ENCODE data around the gene IL24. TPM values are rescaled to one million over a fixed set of nuclear protein-coding genes. Genes with fewer than 3 reads are reported as not detected.

Gene IL24
- total RNA-seq, 1 donor from 2014 or later, result 5.1 TPM

DNA sequence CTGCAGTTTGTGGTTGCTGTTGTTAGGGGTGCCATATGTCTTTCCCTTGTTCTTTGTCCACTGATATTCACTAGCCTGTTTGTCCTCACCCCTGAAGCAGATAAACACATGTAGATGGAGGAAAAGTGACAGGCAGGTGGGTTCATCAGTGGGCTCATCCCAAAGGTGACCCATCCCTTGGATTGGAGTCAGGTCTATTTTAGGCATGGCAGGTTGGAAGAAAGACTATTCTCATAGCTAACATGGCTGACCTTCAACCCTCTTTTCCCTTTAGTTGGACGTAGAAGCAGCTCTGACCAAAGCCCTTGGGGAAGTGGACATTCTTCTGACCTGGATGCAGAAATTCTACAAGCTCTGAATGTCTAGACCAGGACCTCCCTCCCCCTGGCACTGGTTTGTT, 5.5 kb downstream of the IL24 start:
- no peaks in the 10 kb centered on the region for H3K27me3 Mint-ChIP-seq
- DNase-seq, result no peak
- peaks cover 47% of the 10 kb centered on the region for H3K36me3 Mint-ChIP-seq (ENCODE audit: low read depth)
- intact Hi-C loops (cut with micrococcal nuclease), result no loop called here
- no peak overlapping the region for H3K27ac Mint-ChIP-seq
- no peak overlapping the region for H3K4me3 Mint-ChIP-seq
- no peaks in the 10 kb centered on the region for H3K9me3 Mint-ChIP-seq
- H3K4me1 Mint-ChIP-seq, result peaks cover 37% of the 10 kb centered on the region

GRCh38 chr1:206903687-206904086, 6.4 kb downstream of the IL24 start:
- no peaks in the 10 kb centered on the region for H3K9me3 Mint-ChIP-seq
- H3K4me1 Mint-ChIP-seq, result peaks cover 36% of the 10 kb centered on the region
- intact Hi-C loops (cut with micrococcal nuclease), result no loop called here
- H3K27ac Mint-ChIP-seq, result no peak overlapping the region
- no peaks in the 10 kb centered on the region for H3K27me3 Mint-ChIP-seq
- no peak for DNase-seq
- peaks cover 54% of the 10 kb centered on the region for H3K36me3 Mint-ChIP-seq (ENCODE audit: low read depth)
- no peak overlapping the region for H3K4me3 Mint-ChIP-seq

DNA sequence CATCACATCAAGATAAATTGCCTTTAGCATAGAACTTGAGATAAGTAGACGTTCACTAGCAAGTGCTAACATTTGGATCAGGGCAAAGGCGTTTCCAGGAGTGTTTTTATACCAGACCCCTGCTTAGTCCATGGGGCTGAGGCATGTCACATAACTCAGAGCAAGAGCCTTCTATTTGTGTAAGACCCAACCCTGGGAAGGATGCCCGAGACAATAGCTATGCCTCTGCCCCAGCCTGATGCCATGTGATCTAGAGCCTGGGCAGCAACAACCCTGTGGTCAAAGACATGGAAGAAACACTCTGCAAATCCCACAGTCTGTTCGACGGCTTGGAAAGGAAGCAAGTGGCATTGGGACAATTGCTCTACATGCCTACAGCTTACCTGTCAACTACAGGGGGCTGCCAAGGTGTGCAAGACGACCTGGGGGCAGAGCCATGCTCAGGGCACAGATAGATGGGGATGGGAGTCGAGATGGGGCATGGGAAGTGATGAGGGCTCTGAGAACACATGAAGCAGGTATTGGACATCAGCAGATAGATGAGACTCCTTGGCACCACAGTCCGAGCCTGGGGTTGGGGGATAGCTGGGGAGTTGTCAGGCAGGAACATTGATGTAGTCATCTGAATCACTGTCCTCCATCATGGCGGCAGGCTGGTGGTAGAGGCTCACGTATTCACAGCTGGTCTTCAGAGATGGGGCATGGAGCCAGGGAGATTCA, 7.3 kb downstream of the IL24 start:
- intact Hi-C loops (cut with micrococcal nuclease), result loop anchor here (5.0 kb wide), 1 partner anchor 433 kb away; no protein-coding TSS in a partner anchor
- Mint-ChIP-seq H3K36me3 (ENCODE audit: low read depth) (peaks cover 56% of the 10 kb centered on the region), H3K27me3 (peaks cover 3% of the 10 kb centered on the region), H3K4me1 (peaks cover 38% of the 10 kb centered on the region), H3K9me3 (no peaks in the 10 kb centered on the region), H3K27ac (peak overlapping the region; percentile 62), H3K4me3 (peak overlapping the region; percentile 57)
- no peak for DNase-seq

DNA sequence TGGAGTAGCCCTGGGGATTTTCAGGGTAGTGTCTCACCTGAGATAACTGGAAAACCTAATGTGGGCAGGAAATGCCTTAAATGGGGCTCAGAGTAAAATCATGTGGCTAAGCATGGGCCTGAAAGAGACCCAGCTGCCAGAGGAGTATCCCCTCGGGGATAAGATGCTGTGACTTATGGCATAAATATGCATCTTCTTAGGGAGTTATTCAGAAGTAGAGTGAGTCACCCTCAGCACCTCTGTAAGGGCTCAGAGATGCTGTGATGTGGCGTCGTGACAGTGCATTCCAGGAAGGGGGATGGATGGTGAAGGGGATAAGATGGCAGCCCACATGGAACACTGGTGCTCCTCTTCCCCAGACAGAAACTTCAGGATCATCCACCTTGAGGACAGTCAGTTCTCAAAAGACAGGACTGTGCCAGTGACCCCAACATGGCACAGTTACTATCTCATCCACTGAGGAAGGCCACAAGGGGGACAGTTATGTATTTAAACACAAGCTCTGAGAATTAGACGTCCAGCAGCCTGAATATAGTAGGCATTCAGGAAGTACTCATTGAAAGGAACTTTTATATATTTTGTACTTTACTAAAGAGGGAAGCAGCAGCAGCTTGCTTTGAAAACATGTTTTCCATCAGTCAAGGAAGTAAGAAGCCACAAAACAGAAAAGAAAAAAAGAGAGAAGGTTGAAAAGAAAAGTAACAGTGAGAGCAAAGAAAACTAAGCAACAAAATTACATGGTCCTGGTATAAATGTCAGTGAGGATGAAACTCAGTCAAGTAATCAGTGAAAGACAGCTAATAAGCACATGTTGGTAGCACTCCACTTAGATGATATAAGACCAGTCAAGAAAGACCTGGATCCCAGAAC, 8.3 kb downstream of the IL24 start:
- Mint-ChIP-seq H3K9me3 (no peaks in the 10 kb centered on the region), H3K36me3 (ENCODE audit: low read depth) (peaks cover 58% of the 10 kb centered on the region), H3K27me3 (peaks cover 3% of the 10 kb centered on the region), H3K27ac (peak overlapping the region; percentile 62), H3K4me3 (peak overlapping the region; percentile 57), H3K4me1 (peaks cover 39% of the 10 kb centered on the region)
- DNase-seq, result peak; percentile 73
- intact Hi-C loops (cut with micrococcal nuclease), result loop anchor here (2.0 to 5.0 kb wide), 2 partner anchors 15 to 432 kb away; no protein-coding TSS in a partner anchor

- H3K36me3 Mint-ChIP-seq (ENCODE audit: low read depth), result peaks cover 61% of the 10 kb centered on the region
- intact Hi-C loops (cut with micrococcal nuclease), result loop anchor here (2.0 to 5.0 kb wide), 2 partner anchors 17 to 430 kb away; no protein-coding TSS in a partner anchor
- H3K4me3 Mint-ChIP-seq, result no peak overlapping the region
Observed at GRCh38 chr1:206907304-206907991, 10.2 kb downstream of the IL24 start.

DNA sequence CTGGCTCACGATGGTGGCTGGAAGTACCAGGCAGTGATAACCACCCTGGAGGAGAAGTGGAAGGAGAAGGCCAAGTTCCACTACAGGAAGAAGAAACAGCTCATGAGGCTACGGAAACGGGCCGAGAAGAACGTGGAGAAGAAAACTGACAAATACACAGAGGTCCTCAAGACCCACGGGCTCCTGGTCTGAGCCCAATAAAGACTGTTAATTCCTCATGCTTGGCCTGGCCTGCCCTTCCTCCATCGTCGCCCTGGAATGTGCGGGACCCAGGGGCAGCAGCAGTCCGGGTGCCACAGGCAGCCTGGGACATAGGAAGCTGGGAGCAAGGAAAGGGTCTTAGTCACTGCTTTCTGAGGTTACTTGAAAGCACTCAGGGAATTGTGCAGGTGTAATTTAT, 10.8 kb downstream of the IL24 start:
- no peak overlapping the region for H3K27ac Mint-ChIP-seq
- peaks cover 3% of the 10 kb centered on the region for H3K27me3 Mint-ChIP-seq
- no peaks in the 10 kb centered on the region for H3K9me3 Mint-ChIP-seq
- H3K36me3 Mint-ChIP-seq (ENCODE audit: low read depth), result peaks cover 65% of the 10 kb centered on the region
- intact Hi-C loops (cut with micrococcal nuclease), result loop anchor here (5.0 kb wide), 1 partner anchor 429 kb away; no protein-coding TSS in a partner anchor
- peaks cover 53% of the 10 kb centered on the region for H3K4me1 Mint-ChIP-seq
- DNase-seq, result no peak
- H3K4me3 Mint-ChIP-seq, result no peak overlapping the region

More at GRCh38 chr1:206907304-206907991, 10.2 kb downstream of the IL24 start:
- DNase-seq, result no peak
- peaks cover 48% of the 10 kb centered on the region for H3K4me1 Mint-ChIP-seq
- H3K27ac Mint-ChIP-seq, result no peak overlapping the region
- no peaks in the 10 kb centered on the region for H3K9me3 Mint-ChIP-seq
- peaks cover 3% of the 10 kb centered on the region for H3K27me3 Mint-ChIP-seq

GRCh38 chr1:206909161-206909882, 12.1 kb downstream of the IL24 start:
- Mint-ChIP-seq H3K9me3 (no peaks in the 10 kb centered on the region), H3K27ac (no peak overlapping the region), H3K36me3 (ENCODE audit: low read depth) (peaks cover 64% of the 10 kb centered on the region), H3K4me3 (peak overlapping the region; percentile 67), H3K27me3 (peaks cover 3% of the 10 kb centered on the region), H3K4me1 (peaks cover 56% of the 10 kb centered on the region)
- DNase-seq, result peak; percentile 83
- intact Hi-C loops (cut with micrococcal nuclease), result loop anchor here (5.0 kb wide), 1 partner anchor 428 kb away; no protein-coding TSS in a partner anchor

DNA sequence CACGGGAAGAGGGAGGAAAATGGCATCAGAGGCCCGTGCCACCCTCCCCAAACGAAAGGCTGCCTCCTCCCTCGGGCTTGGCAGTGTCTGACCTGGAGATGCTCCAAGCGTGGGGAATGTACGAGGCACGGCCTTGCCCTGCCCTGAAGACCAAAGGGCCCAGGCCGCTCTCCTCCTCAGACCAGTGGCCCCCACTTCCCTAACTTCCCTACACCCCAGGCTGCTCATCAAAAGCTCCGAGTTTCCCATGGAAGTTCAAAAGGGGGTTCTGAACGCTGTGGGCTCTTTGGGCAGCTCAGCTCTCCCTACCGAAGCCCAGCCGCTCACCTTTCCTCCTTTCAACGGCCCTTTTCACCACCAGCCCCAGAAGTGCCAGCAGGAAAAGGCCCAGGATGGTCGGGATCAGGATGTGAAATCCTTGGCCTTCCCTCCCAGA, 12.7 kb downstream of the IL24 start:
- Mint-ChIP-seq H3K27ac (no peak overlapping the region), H3K4me3 (peak overlapping the region; percentile 37), H3K9me3 (no peaks in the 10 kb centered on the region), H3K4me1 (peaks cover 55% of the 10 kb centered on the region), H3K36me3 (ENCODE audit: low read depth) (peaks cover 64% of the 10 kb centered on the region), H3K27me3 (peaks cover 3% of the 10 kb centered on the region)
- no peak for DNase-seq
- intact Hi-C loops (cut with micrococcal nuclease), result loop anchor here (5.0 kb wide), 1 partner anchor 427 kb away; no protein-coding TSS in a partner anchor

- H3K4me1 Mint-ChIP-seq, result peaks cover 55% of the 10 kb centered on the region
- H3K4me3 Mint-ChIP-seq, result no peak overlapping the region
- peaks cover 3% of the 10 kb centered on the region for H3K27me3 Mint-ChIP-seq
- intact Hi-C loops (cut with micrococcal nuclease), result loop anchor here (1.0 kb wide), 1 partner anchor 276 kb away; the partner anchor contains the start of gene DYRK3
- DNase-seq, result peak; percentile 81
- peaks cover 67% of the 10 kb centered on the region for H3K36me3 Mint-ChIP-seq (ENCODE audit: low read depth)
- no peak overlapping the region for H3K27ac Mint-ChIP-seq
- no peaks in the 10 kb centered on the region for H3K9me3 Mint-ChIP-seq
Observed at GRCh38 chr1:206911064-206911663, 13.9 kb downstream of the IL24 start.

DNA sequence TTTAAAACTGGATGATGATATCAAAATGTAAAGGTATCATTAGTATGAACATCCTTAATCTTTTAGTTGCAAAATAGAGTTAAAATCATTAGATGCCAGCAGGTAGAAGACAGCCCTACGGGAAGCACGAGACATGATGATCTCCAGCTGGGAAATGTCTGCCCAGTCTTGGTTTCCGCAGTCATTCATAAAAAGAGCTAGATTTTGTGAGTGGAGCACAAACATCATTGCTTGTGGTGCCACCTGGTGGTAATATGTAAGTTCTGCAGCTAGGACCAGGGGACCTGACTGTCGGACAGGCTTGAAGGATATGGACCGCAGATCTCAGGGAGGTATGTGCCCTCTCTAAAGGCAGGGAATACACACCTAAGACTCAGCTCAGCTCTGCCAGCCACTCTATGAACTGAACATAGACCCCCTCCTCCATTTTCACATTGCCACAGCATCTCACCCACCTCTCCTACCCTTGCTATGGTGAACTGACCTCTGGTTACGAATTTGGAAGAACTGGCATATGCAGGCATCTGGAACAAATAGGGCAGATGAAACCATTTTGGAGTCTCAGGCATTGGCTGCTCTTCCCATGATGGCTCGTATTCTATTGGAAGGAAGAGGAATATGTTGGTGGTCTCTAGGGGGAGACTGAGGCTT, 15.3 kb downstream of the IL24 start:
- H3K9me3 Mint-ChIP-seq, result no peaks in the 10 kb centered on the region
- H3K27me3 Mint-ChIP-seq, result peaks cover 3% of the 10 kb centered on the region
- peaks cover 72% of the 10 kb centered on the region for H3K36me3 Mint-ChIP-seq (ENCODE audit: low read depth)

GRCh38 chr1:206913766-206914537, 16.7 kb downstream of the IL24 start:
- H3K36me3 Mint-ChIP-seq (ENCODE audit: low read depth), result peaks cover 71% of the 10 kb centered on the region
- peak overlapping the region; percentile 34 for H3K27ac Mint-ChIP-seq
- H3K4me1 Mint-ChIP-seq, result peaks cover 62% of the 10 kb centered on the region
- intact Hi-C loops (cut with micrococcal nuclease), result loop anchor here (2.0 kb wide), 1 partner anchor 179 kb away; no protein-coding TSS in a partner anchor
- H3K27me3 Mint-ChIP-seq, result peaks cover under 1% of the 10 kb centered on the region
- H3K9me3 Mint-ChIP-seq, result no peaks in the 10 kb centered on the region
- H3K4me3 Mint-ChIP-seq, result no peak overlapping the region
- DNase-seq, result no peak

More for the DNA sequence above, 15.3 kb downstream of the IL24 start:
- Mint-ChIP-seq H3K4me1 (peaks cover 59% of the 10 kb centered on the region), H3K27ac (no peak overlapping the region), H3K4me3 (no peak overlapping the region)
- peak; percentile 91 for DNase-seq
- intact Hi-C loops (cut with micrococcal nuclease), result loop anchor here (1.0 to 2.0 kb wide), 4 partner anchors 47 to 186 kb away; partner anchors contain the start of gene IL20
